ENCODE results near the gene FAM171A1.
A peak's percentile ranks its signal among the peaks of the same experiment; 100 is the strongest.
"Not testable (repeated sequence)": the region's sequence is repeated elsewhere in the genome, so short reads cannot be mapped to it uniquely, and the experiment has no call there.

FAM171A1 gene

GRCh38 chr10:15236340-15236739 is 134.7 kb downstream of the FAM171A1 start:
- peak; percentile 42 for DNase-seq

- DNase-seq: no peak
These were observed 138.8 kb downstream of the FAM171A1 start for GRCh38 chr10:15232279-15232678.

GRCh38 chr10:15231426-15231825 is 139.7 kb downstream of the FAM171A1 start:
- DNase-seq: no peak

GRCh38 chr10:15230257-15230656 is 140.8 kb downstream of the FAM171A1 start:
- no peak for DNase-seq

GRCh38 chr10:15229268-15229667 is 141.8 kb downstream of the FAM171A1 start:
- no peak for DNase-seq

- DNase-seq: no peak
These were observed 142.7 kb downstream of the FAM171A1 start for GRCh38 chr10:15228426-15228825.

GRCh38 chr10:15227611-15228372 is 143.3 kb downstream of the FAM171A1 start:
- peak; percentile 64 for DNase-seq

GRCh38 chr10:15225511-15225910 is 145.6 kb downstream of the FAM171A1 start:
- no peak for DNase-seq

GRCh38 chr10:15224948-15225347 is 146.1 kb downstream of the FAM171A1 start:
- DNase-seq: no peak

GRCh38 chr10:15223174-15223573 is 147.9 kb downstream of the FAM171A1 start:
- peak; percentile 91 for DNase-seq

GRCh38 chr10:15222511-15222910 is 148.6 kb downstream of the FAM171A1 start:
- DNase-seq: peak; percentile 37

GRCh38 chr10:15220445-15220844 is 150.6 kb downstream of the FAM171A1 start:
- DNase-seq: no peak

- no peak for DNase-seq
These were observed 154.4 kb downstream of the FAM171A1 start for GRCh38 chr10:15216700-15217099.

- DNase-seq: no peak
These were observed 156.9 kb downstream of the FAM171A1 start for GRCh38 chr10:15214237-15214636.

GRCh38 chr10:15213461-15213861 is 157.6 kb downstream of the FAM171A1 start:
- DNase-seq: no peak

- DNase-seq: peak; percentile 91
These were observed 159.6 kb downstream of the FAM171A1 start for GRCh38 chr10:15211464-15211979.

- no peak for DNase-seq
These were observed 160.6 kb downstream of the FAM171A1 start for GRCh38 chr10:15210521-15210920.

- DNase-seq: peak; percentile 74
These were observed 161.1 kb downstream of the FAM171A1 start for GRCh38 chr10:15209827-15210509.

GRCh38 chr10:15208221-15208620 is 162.9 kb downstream of the FAM171A1 start:
- DNase-seq: no peak

GRCh38 chr10:15207410-15207809 is 163.7 kb downstream of the FAM171A1 start:
- not testable (repeated sequence) for DNase-seq

- peak; percentile 49 for DNase-seq
These were observed 168.4 kb downstream of the FAM171A1 start for GRCh38 chr10:15202639-15203038.

- DNase-seq: not testable (repeated sequence)
These were observed 168.8 kb downstream of the FAM171A1 start for GRCh38 chr10:15202301-15202621.

GRCh38 chr10:15201589-15202300 is 169.3 kb downstream of the FAM171A1 start:
- DNase-seq: peak; percentile 60

- DNase-seq: peak; percentile 97
These were observed 170.5 kb downstream of the FAM171A1 start for GRCh38 chr10:15200626-15201025.

Data from fibroblast of skin of right biceps (primary cell).